ENCODE data around the gene PKD1.

PKD1 gene

GRCh38 chr16:2170080-2170479 is 34.4 kb upstream of the PKD1 start:
- DNase-seq (ENCODE audit: low read depth in 2 of 2), result no peak

GRCh38 chr16:2167068-2167638 is 31.5 kb upstream of the PKD1 start:
- DNase-seq (ENCODE audit: low read depth in 2 of 2), result no peak

- no peak for DNase-seq (ENCODE audit: low read depth in 2 of 2)
Observed at GRCh38 chr16:2166263-2167067, 30.8 kb upstream of the PKD1 start.

GRCh38 chr16:2165861-2166260 is 30.2 kb upstream of the PKD1 start:
- DNase-seq (ENCODE audit: low read depth in 2 of 2), result no peak

GRCh38 chr16:2163211-2163881 is 27.6 kb upstream of the PKD1 start:
- DNase-seq (ENCODE audit: low read depth in 2 of 2), result no peak

GRCh38 chr16:2162676-2163118 is 27.0 kb upstream of the PKD1 start:
- DNase-seq (ENCODE audit: low read depth in 2 of 2), result no peak

GRCh38 chr16:2161911-2162310 is 26.2 kb upstream of the PKD1 start:
- DNase-seq (ENCODE audit: low read depth in 2 of 2), result no peak

- no peak for DNase-seq (ENCODE audit: low read depth in 2 of 2)
Observed at GRCh38 chr16:2160915-2161551, 25.3 kb upstream of the PKD1 start.

- DNase-seq (ENCODE audit: low read depth in 2 of 2), result no peak
Observed at GRCh38 chr16:2159175-2159838, 23.6 kb upstream of the PKD1 start.

- DNase-seq (ENCODE audit: low read depth in 2 of 2), result no peak
Observed at GRCh38 chr16:2158262-2158638, 22.6 kb upstream of the PKD1 start.

GRCh38 chr16:2157480-2158261 is 22.0 kb upstream of the PKD1 start:
- DNase-seq (ENCODE audit: low read depth in 2 of 2), result no peak

GRCh38 chr16:2156849-2157224 is 21.1 kb upstream of the PKD1 start:
- DNase-seq (ENCODE audit: low read depth in 2 of 2), result no peak

- no peak for DNase-seq (ENCODE audit: low read depth in 2 of 2)
Observed at GRCh38 chr16:2155977-2156848, 20.5 kb upstream of the PKD1 start.

GRCh38 chr16:2155091-2155950 is 19.6 kb upstream of the PKD1 start, which contains the start of gene TRAF7:
TRAF7 (plus strand) TSS chr16:2155782; CDS start chr16:2163921, 8,139 bp downstream.
- DNase-seq (ENCODE audit: low read depth in 2 of 2), result peak; percentile 97 to 98

- peak in 1 of 2 donors; percentile 20 for DNase-seq (ENCODE audit: low read depth in 2 of 2)
Observed at GRCh38 chr16:2154533-2155090, 18.9 kb upstream of the PKD1 start.

- DNase-seq (ENCODE audit: low read depth in 2 of 2), result no peak
Observed at GRCh38 chr16:2152695-2153506, 17.2 kb upstream of the PKD1 start.

GRCh38 chr16:2151188-2152091 is 15.7 kb upstream of the PKD1 start:
- no peak for DNase-seq (ENCODE audit: low read depth in 2 of 2)

Data from stimulated activated CD8-positive, alpha-beta memory T cell treated with anti-CD3 and anti-CD28 coated beads, Interleukin-7, amount 100 ng/mL, for 4 hours (primary cell).